ENCODE measurements around the gene ARNT2.

The ARNT2 gene

DNA sequence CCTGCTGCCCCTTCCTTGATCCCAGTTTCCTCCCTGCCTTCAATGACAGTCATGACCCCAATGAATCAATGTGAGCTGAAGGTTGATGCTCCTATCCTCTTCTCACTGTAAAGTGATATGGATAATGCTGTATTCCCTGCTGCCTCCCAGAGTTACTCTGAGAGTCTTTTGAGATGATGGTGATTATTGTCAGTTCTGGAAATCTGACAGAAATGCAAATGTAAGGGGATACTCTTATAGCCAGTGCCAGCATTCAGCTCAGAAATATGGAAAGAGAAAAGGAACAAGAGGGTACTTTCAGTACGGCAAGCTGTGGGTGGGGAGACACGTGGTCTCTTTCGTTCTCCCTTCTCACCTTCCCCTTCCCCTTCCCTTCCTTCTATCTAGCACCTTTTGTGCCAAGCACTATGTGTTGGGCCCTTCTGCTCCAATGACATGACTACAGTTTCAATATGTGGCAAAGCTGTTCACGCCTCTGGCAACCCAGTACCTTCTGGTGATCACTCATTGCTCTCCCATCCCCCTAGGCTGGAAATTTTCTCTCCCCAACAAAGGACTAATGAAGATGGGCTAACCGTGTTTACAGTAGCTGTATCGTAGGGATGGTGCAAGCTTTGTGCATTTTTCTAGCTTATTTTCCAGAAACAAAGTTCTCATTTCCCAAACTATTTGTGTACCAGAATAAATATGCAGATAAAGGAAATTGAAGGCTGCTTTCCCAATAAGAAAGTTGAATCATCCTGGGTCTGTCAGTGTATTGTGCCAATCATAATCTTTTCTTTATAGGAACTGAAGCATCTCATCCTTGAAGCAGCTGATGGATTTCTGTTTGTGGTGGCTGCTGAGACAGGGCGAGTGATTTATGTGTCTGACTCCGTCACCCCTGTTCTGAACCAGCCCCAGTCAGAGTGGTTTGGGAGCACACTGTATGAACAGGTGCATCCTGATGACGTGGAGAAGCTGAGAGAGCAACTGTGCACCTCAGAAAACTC lies 70.3 kb downstream of the ARNT2 start:
- no peak for TF ChIP-seq CTCF (IDR thresholded peaks at IDR 0.05; ENCODE audit: low read depth, low read length)
- Histone ChIP-seq H3K9me3 (no peaks in the 10 kb centered on the region), H3K4me3 (ENCODE audit: low read depth, low read length) (no peak overlapping the region), H3K36me3 (no peaks in the 10 kb centered on the region), H3K4me1 (no peaks in the 10 kb centered on the region), H3K27me3 (no peaks in the 10 kb centered on the region)
- DNase-seq, result no peak

DNA sequence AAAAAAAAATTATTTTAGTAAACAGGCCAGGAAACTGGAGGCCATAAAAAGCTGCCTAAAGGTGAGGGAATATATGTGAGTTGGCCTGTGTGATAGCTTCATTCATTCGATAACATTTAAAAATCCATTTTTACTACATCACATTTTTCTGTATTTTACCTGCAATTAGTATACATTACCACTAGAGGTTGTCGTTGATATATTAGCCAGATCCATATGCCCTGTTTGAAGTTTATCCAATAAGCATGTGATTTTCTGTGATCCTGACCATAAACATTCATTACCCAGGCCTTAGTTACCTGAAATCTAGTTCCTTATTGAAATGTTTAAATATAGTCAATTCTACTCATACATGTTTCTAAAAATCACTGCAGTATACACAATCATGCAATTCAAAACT lies 71.4 kb downstream of the ARNT2 start:
- Histone ChIP-seq H3K36me3 (no peaks in the 10 kb centered on the region), H3K9me3 (no peaks in the 10 kb centered on the region), H3K27me3 (no peaks in the 10 kb centered on the region), H3K4me1 (no peaks in the 10 kb centered on the region), H3K4me3 (ENCODE audit: low read depth, low read length) (no peak overlapping the region)
- DNase-seq, result no peak
- 0 out of 2 replicates have a peak, but pooled peaks have one; percentile 11 for TF ChIP-seq CTCF (IDR thresholded peaks at IDR 0.05; ENCODE audit: low read depth, low read length)

DNA sequence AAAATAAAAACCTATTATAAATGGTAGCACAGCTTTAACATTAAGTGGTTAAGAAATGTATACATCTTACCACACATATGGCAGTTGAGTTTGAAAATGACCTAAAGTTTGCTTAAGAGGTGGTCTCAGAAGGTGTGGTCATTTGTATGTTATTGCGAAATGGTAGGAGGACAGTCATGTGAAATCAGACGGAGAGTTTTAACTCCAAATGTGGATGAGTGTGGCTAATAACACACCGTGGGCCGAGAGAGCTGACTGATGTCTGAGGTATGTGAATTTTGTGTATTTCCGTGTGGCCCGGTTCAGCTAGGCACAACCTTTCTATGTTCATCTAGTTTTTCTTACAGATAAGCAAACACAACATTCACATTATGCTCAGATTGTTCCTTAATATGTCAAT lies 71.9 kb downstream of the ARNT2 start:
- Histone ChIP-seq H3K27me3 (no peaks in the 10 kb centered on the region), H3K4me3 (ENCODE audit: low read depth, low read length) (no peak overlapping the region), H3K9me3 (no peaks in the 10 kb centered on the region), H3K4me1 (no peaks in the 10 kb centered on the region), H3K36me3 (no peaks in the 10 kb centered on the region)
- no peak for DNase-seq
- no peak for TF ChIP-seq CTCF (IDR thresholded peaks at IDR 0.05; ENCODE audit: low read depth, low read length)

- H3K4me3 ChIP-seq (ENCODE audit: low read depth, low read length), result no peak overlapping the region
- H3K4me1 ChIP-seq, result no peaks in the 10 kb centered on the region
- H3K27me3 ChIP-seq, result no peaks in the 10 kb centered on the region
- DNase-seq, result no peak
- no peaks in the 10 kb centered on the region for H3K9me3 ChIP-seq
- no peak for TF ChIP-seq CTCF (IDR thresholded peaks at IDR 0.05; ENCODE audit: low read depth, low read length)
- no peaks in the 10 kb centered on the region for H3K36me3 ChIP-seq
These were observed 73.9 kb downstream of the ARNT2 start for GRCh38 chr15:80478075-80478474.

DNA sequence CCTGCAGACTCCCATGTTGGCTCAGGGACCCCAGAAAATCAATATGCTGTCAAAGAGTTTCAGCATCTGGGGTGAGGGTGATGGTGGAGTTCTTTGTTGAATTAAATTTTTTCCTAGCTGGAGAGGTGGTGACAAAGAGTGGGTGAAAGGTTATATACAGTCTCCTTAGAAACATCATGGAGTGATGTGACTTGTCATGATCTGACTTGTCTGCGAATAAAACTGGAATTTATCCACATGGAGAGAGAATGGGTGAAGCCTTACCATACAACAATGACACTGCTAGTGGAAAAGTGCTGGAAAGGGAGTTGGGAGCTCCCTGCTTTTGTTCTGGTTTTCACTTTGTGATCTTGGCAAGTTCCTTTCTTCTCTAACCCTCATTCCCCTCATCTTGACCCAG lies 75.0 kb downstream of the ARNT2 start:
- Histone ChIP-seq H3K27me3 (no peaks in the 10 kb centered on the region), H3K4me3 (ENCODE audit: low read depth, low read length) (no peak overlapping the region), H3K9me3 (no peaks in the 10 kb centered on the region), H3K36me3 (no peaks in the 10 kb centered on the region), H3K4me1 (no peaks in the 10 kb centered on the region)
- no peak for DNase-seq
- no peak for TF ChIP-seq CTCF (IDR thresholded peaks at IDR 0.05; ENCODE audit: low read depth, low read length)

GRCh38 chr15:80480171-80480811 lies 76.1 kb downstream of the ARNT2 start:
- H3K9me3 ChIP-seq, result no peaks in the 10 kb centered on the region
- no peak for DNase-seq

More at GRCh38 chr15:80480171-80480811, 76.1 kb downstream of the ARNT2 start:
- TF ChIP-seq CTCF (IDR thresholded peaks at IDR 0.05; ENCODE audit: low read depth, low read length), result no peak
- Histone ChIP-seq H3K27me3 (no peaks in the 10 kb centered on the region), H3K4me1 (no peaks in the 10 kb centered on the region), H3K36me3 (no peaks in the 10 kb centered on the region), H3K4me3 (ENCODE audit: low read depth, low read length) (no peak overlapping the region)
